NCI-H1048 (cell line): ENCODE data around the gene MLLT3.
"Not testable (repeated sequence)": the region's sequence is repeated elsewhere in the genome, so short reads cannot be mapped to it uniquely, and the experiment has no call there.

ENCODE experiments used
- DNase-seq: peaks from one replicate; lab custom pipeline; 2025; lab: John Stamatoyannopoulos, UW

MLLT3 gene

GRCh38 chr9:20594608-20595007 lies 27.7 kb downstream of the MLLT3 start:
- no peak for DNase-seq

DNA sequence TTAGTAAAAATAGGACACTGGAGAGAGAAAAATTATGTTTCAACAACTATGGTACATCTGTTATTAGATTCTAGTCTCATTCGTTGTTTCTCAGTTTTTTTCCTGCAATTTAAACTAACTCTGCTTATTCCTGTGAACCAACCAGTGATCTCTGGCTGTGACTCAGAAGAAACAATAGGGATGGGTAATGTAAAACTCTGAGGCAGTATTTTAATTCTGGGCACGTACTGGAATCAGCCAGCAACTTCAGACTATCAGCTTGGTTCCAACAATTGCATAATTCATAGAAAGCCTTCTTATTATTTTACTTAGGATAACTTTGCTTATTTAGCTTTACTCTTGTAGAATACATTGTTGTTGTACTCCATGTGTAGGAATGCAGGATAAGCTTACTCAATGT lies 28.8 kb downstream of the MLLT3 start:
- no peak for DNase-seq

DNA sequence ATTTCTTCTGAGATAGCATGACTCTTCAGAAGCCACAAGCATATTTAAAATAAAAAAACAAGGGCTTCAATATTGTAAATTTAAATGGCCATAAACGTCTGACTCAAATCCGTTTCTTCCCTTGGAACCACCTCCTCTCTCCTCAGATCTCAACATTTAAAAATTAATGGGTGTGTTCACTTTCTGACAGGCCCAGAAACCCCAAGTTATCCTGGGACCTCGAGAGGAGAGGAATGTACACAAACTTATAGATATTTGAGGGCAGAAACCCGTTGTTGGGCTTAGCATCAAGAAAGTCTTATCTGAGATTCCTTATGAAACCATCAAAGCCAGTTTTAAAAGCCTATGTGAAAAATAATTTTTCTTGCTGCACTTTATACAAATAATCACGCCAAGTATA lies 29.2 kb downstream of the MLLT3 start:
- no peak for DNase-seq

DNA sequence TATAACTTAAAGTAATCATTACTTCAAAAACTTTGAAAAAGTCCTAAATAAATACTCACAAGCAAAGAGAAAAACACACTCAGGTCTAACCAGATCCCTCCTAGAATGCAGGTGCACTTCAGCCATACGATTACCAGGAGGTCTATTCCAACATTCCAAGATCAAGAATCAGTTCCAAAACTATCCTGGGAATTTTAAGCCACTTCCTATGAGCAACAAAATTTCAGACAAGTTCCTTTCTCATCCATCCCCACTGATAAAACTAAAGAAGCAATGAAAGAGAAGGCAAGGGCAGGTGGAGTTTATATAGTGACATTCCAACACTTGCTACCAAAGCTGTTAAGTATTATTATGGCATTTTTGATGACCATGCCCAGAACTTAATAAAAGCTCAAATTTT lies 29.6 kb downstream of the MLLT3 start:
- no peak for DNase-seq

GRCh38 chr9:20591223-20591622 lies 31.1 kb downstream of the MLLT3 start:
- no peak for DNase-seq

DNA sequence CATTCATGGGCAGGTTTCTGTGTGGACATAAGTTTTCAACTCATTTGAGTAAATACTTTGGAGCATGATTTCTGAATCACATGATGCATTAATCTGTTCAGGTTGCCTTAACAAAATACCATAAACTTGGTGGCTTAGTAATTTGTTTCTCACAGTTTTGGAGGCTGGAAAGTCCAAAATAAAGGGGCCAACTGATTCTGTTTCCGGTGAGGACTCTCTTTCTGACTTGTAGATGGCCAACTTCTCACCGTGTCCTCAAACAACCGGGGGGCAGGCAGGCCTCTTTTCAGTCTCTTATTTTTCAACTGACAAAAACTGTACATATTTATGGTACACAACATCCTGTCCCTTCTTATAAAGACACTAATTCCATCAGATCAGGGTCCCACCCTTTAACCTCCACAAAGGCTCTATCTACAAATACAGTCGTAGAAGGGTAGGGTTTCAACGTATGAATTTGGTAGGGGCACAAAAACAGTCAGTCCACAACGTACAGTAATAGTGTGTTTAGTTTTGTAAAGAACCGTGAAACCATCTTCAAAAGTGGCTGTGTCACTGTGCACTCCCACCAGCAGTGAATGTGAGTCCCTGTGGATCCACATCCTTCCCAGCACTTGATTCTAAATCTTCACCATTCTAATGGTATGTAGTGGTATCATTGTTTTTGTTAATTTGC lies 37.2 kb downstream of the MLLT3 start:
- no peak for DNase-seq

DNA sequence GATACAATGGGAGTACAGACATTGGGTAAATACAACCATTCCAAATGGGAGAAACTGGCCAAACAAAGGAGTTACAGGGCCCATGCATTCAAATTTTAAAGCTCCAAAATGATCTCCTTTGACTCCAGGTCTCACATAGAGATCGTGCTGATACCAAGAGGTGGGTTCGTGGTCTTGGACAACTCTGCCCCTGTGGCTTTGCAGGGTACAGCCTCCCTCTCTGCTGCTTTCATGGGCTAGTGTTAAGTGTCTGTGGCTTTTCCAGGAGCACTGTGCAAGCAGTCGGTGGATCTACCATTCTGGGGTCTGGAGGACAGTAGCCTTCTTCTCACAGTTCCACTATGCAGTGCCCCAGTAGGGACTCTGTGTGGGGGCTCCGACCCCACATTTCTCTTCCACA lies 39.2 kb downstream of the MLLT3 start:
- DNase-seq: not testable (repeated sequence)

DNA sequence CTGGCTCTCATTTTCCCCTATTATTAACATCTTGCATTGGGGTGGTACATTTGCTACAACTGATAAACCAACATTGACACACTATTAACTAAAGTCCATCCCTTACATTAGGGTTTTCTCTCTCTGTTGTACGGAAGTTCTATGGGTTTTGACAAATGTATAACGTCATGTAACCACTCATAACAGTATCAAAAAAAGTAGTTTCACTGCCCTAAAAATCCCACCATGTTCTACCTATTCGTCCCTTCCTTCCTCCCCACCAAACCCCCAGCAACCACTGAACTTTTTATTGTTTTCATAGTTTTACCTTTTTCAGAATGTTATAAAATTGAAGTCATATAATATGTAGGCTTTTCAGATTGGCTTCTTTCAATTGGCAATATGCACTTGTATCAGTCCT lies 40.1 kb downstream of the MLLT3 start:
- DNase-seq: no peak

DNA sequence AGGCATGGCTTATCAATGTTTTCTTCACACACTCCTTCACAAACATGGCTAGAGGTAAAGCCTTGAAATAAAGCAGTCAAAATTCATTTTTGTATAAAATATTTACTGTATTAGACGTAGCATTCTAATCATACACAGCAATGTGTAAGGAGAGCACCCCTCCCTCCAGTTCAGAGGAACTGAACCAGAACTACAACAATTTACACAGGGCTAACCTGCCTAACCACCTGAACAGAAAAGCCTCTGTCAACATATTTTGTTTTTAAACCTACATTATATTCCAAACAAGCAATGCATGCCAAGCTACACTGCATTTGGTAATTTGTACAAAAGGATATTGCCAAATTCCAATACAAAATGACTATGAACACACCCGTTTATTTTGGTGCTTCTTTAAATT lies 41.6 kb downstream of the MLLT3 start:
- DNase-seq: no peak

GRCh38 chr9:20579524-20580314 lies 42.6 kb downstream of the MLLT3 start:
- DNase-seq: no peak

DNA sequence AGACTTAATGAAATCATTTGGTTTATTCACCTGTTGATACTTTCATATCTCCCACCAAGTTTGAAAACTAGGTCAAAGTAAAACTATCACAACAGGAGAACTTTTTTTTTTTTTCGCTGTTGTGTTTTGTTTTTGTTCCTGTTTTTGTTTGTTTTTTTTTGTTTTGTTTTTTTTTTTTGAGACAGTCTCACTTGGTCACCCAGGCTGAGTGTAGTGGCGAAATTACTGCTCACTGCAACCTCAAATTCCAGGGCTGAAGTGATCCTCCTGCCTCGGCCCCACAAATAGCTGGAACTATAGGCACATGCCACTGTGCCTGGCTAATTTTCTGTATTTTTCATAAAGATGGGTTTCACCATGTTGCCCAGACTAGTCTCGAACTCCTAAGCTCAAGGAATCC lies 49.3 kb downstream of the MLLT3 start:
- no peak for DNase-seq

GRCh38 chr9:20570756-20571155 lies 51.5 kb downstream of the MLLT3 start:
- no peak for DNase-seq

DNA sequence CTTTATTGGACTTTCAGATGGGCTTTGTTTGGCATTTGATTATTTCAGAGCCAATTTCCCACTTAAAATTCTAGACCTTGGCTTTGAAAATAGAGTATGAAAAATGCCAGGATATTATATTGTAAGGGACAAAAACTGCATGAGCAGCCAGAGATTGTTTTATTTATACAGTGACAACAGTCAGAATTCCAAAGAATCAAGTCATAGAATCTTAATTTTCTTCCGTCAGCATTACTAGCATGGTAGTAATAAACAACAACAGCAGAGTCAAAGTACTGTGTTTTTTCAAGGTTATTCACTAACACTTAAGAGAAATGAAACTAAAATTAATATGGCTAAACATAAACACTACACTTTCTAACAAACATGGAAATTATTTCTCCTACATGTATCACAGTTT lies 52.2 kb downstream of the MLLT3 start:
- DNase-seq: no peak

DNA sequence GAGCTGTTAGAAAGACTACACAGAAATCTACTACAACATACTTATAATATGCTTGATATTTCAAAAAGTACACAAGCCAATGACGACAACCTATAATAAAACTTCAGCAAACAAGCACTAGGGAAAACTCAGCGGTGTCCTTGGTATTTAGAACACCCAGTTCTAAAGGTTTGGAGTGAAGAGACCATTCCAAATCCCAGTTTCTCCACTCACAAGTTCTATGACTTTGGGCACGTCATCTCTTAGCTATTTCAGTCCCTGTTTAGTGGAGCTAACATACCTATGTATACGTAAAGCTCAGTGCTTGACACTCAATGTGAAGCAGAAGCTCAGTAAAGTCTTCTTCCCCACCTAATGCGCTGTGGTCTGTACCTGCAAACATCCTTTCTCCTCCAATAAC lies 52.8 kb downstream of the MLLT3 start:
- no peak for DNase-seq

GRCh38 chr9:20568400-20568799 lies 53.9 kb downstream of the MLLT3 start:
- no peak for DNase-seq

GRCh38 chr9:20566401-20566800 lies 55.9 kb downstream of the MLLT3 start:
- no peak for DNase-seq

- DNase-seq: no peak
These were observed 57.6 kb downstream of the MLLT3 start for GRCh38 chr9:20564650-20565049.

DNA sequence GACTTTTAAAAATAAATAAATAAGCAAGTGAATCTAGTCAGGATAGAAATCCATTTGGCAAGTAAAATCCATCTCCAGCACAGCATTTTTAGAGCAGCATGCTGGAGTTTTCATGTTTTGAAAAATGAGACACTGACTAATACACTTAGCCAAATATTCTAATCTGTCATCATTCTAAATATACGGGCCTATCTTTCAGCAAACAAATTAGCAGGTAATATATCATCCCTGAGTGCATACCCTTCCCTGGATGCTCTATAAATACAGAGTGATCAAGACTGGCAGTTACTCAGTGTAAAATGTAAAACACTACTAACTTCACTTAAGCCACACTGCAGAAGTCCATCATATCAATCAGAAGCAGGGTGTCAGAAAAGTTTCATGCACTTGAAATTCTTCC lies 58.4 kb downstream of the MLLT3 start:
- DNase-seq: no peak

GRCh38 chr9:20562051-20562450 lies 60.2 kb downstream of the MLLT3 start:
- no peak for DNase-seq

GRCh38 chr9:20561531-20561930 lies 60.8 kb downstream of the MLLT3 start:
- no peak for DNase-seq

GRCh38 chr9:20559231-20559890 lies 62.9 kb downstream of the MLLT3 start:
- no peak for DNase-seq

GRCh38 chr9:20558566-20559016 lies 63.7 kb downstream of the MLLT3 start:
- no peak for DNase-seq

DNA sequence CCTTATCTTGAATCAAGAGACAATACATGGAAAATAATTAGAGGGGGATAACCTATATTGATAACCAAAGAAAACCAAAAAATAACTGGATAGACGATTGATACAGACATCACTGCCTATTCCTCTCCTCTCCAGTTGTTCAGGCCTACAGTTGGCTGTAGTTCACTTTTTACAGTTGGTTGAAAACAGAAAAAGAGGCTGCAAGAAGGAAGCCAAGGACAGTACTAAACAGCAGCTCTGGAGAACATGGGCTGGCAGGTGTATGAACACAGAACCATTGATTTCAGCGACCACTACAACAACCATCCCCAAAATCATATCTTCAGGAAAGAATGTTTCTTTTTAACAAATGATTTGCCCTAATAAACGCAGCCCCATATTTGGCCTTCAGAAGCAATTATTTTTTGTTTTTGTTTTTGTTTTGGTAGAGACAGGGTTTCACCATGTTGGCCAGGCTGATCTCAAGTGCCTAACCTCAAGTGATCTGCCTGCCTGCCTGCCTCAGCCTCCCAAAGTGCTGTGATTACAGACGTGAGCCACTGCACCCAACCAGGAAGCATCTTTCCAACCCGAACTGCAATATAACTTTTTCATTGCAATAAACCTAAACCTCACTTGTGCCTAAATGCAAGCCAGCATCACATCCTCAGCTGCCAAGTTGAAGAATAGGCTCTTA lies 64.3 kb downstream of the MLLT3 start:
- no peak for DNase-seq
